Right lobe of liver (tissue), 4 donors: Measurements from ENCODE around the gene GULP1.

Source experiments
- POLR2A ChIP-seq: fragments of 450-650 bp; IDR thresholded peaks from one replicate; pipeline ENCODE4 v1.6.1; 2017; ENCODE audit warnings: antibody characterized with exemption, mild to moderate bottlenecking
- TF ChIP-seq, protein P1 (sequence below), 4 donors: fragments of 200-600 bp in 3 of 4; fragments of 450-650 bp in 1 of 4; IDR thresholded peaks; one replicate each; pipeline versions ENCODE4 v1.5.1 to v1.8.0; 2016 to 2022; ENCODE audit warnings: antibody characterized with exemption in 4 of 4, mild to moderate bottlenecking in 2 of 4
- donor health status: DM: no; HTN: no; CAD: no.
- donor health status: DM: no; HTN: no; CAD: no.
- donor health status: DM: no; HTN: yes; CAD: no.

DNA sequence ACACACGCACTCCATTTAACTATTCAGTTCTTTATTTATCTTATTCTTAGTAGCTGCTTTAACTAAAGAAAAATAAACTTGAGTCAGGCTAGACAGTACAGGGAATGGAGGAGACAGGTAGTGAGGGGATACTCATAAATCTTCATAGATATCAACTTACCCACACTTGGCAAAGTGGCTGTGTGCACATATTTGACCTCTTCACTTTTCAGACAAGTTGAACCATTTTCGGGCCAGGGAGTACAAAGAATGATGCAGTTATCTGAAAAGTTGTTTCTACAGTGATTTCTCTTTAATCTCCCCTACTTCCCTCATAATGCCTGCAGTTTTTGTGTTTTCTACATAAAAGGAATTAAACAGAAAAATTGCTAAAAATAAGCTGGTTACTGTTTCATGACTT lies 307.5 kb downstream of the GULP1 start:
- TF ChIP-seq, protein P1, sequence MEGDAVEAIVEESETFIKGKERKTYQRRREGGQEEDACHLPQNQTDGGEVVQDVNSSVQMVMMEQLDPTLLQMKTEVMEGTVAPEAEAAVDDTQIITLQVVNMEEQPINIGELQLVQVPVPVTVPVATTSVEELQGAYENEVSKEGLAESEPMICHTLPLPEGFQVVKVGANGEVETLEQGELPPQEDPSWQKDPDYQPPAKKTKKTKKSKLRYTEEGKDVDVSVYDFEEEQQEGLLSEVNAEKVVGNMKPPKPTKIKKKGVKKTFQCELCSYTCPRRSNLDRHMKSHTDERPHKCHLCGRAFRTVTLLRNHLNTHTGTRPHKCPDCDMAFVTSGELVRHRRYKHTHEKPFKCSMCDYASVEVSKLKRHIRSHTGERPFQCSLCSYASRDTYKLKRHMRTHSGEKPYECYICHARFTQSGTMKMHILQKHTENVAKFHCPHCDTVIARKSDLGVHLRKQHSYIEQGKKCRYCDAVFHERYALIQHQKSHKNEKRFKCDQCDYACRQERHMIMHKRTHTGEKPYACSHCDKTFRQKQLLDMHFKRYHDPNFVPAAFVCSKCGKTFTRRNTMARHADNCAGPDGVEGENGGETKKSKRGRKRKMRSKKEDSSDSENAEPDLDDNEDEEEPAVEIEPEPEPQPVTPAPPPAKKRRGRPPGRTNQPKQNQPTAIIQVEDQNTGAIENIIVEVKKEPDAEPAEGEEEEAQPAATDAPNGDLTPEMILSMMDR (IDR thresholded peaks at IDR 0.05): no peak
- no peak for TF ChIP-seq POLR2A
